ENCODE results near the gene MIXL1. TPM values are rescaled to one million over a fixed set of nuclear protein-coding genes. Genes with fewer than 3 reads are reported as not detected.

Gene MIXL1
- total RNA-seq (2014; rRNA removed; shearing (Covaris generic)): 0.97 and 2.6 TPM in 2 replicates
- polyA plus RNA-seq (2016; fragmentation: Nextera tagmentation; extraction: Ambion mirVana): 0.66 and 1.0 TPM in 2 replicates
- long read RNA-seq: 0 reads

DNA sequence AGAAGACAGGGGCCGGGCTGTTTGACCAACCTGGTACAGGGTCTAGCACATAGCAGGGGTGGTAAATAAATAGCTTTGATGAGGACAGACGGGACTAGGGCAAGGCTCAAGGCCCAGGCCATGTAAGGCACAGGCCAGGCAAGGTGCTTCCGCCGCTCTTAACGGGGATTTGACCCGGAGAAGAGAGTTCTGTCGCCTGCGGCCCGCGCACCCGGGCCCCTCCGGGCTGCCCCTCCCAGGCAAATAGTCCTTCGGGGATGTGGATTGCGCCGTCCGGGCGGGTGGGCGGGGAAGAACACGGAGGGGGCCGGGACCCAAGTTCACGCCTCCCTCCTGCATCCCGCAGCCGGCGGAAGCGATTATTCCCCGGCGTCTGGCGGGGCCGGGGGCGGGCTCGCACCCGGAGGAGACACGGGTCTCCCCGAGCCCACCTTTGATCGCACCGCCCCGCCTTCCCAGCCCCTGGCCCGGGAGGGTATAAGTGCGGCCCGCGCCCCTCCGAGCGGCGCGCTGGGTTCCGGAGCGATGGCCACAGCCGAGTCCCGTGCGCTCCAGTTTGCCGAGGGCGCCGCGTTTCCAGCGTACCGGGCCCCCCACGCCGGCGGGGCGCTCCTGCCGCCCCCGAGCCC lies at the start of gene MIXL1:
TSS of gene MIXL1 (plus strand) at position 508 of the 629 bp plus-strand sequence. CDS start at position 526, 18 bp downstream.
- Histone ChIP-seq H3K4me3 (peak within 1 kb of the TSS; percentile 82), H3K4me2 (peak within 1 kb of the TSS; percentile 92), H2AFZ (peak within 1 kb of the TSS; percentile 96), H3K4me1 (ENCODE audit: insufficient read depth) (peaks cover 14% of the 10 kb centered on the region), H4K20me1 (replicated peaks; ENCODE audit: insufficient read depth) (0 out of 2 replicates have a peak, but pooled peaks cover 6% of the 10 kb centered on the region), H3K36me3 (ENCODE audit: insufficient read depth) (no peaks in the 10 kb centered on the region), H3K9me2 (ENCODE audit: insufficient read depth) (no peaks in the 10 kb centered on the region), H3F3A (replicated peaks; ENCODE audit: low read depth) (peaks cover 12% of the 10 kb centered on the region; the same call in 1 of the 2 replicates), H3K27ac (ENCODE audit: low read depth) (no peak within 1 kb of the TSS), H3K79me2 (replicated peaks; ENCODE audit: insufficient read depth) (no peaks in the 10 kb centered on the region), H3K27me3 (ENCODE audit: insufficient read depth) (peaks cover 30% of the 10 kb centered on the region)
- peak; percentile 78 for DNase-seq (ENCODE audit: low spot score)
- peak; percentile 69 for ATAC-seq
- Mint-ChIP-seq H3K27ac (no peak within 1 kb of the TSS), H3K9me3 (no peaks in the 10 kb centered on the region; the same call in 2 of the 3 replicates), H3K4me1 (peaks cover 17% of the 10 kb centered on the region), H3K36me3 (ENCODE audit: low read depth) (no peaks in the 10 kb centered on the region), H3K27me3 (ENCODE audit: insufficient read depth, low read depth, poor library complexity) (peaks cover 32% of the 10 kb centered on the region), H3K4me3 (peak within 1 kb of the TSS; percentile 81)
- TF ChIP-seq STAT1 (IDR thresholded peaks at IDR 0.05; ENCODE audit: unreplicated experiment): no peak
- no peak for TF ChIP-seq JUNB (IDR thresholded peaks at IDR 0.05; ENCODE audit: unreplicated experiment)
- no peak for TF ChIP-seq CREB1 (CRISPR knock-in tag; IDR thresholded peaks at IDR 0.05; ENCODE audit: low read depth)
- no peak for TF ChIP-seq POLR2AphosphoS5 (IDR thresholded peaks at IDR 0.05; ENCODE audit: low read depth)
- no peak for TF ChIP-seq ZNF331 (CRISPR knock-in tag; IDR thresholded peaks at IDR 0.05; ENCODE audit: low read depth)
- TF ChIP-seq, protein P1, sequence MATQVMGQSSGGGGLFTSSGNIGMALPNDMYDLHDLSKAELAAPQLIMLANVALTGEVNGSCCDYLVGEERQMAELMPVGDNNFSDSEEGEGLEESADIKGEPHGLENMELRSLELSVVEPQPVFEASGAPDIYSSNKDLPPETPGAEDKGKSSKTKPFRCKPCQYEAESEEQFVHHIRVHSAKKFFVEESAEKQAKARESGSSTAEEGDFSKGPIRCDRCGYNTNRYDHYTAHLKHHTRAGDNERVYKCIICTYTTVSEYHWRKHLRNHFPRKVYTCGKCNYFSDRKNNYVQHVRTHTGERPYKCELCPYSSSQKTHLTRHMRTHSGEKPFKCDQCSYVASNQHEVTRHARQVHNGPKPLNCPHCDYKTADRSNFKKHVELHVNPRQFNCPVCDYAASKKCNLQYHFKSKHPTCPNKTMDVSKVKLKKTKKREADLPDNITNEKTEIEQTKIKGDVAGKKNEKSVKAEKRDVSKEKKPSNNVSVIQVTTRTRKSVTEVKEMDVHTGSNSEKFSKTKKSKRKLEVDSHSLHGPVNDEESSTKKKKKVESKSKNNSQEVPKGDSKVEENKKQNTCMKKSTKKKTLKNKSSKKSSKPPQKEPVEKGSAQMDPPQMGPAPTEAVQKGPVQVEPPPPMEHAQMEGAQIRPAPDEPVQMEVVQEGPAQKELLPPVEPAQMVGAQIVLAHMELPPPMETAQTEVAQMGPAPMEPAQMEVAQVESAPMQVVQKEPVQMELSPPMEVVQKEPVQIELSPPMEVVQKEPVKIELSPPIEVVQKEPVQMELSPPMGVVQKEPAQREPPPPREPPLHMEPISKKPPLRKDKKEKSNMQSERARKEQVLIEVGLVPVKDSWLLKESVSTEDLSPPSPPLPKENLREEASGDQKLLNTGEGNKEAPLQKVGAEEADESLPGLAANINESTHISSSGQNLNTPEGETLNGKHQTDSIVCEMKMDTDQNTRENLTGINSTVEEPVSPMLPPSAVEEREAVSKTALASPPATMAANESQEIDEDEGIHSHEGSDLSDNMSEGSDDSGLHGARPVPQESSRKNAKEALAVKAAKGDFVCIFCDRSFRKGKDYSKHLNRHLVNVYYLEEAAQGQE (IDR thresholded peaks at IDR 0.05; ENCODE audit: unreplicated experiment): no peak
- no peak for TF ChIP-seq EZH2phosphoT487 (IDR thresholded peaks at IDR 0.05; ENCODE audit: unreplicated experiment)
- no peak for TF ChIP-seq NANOG (IDR thresholded peaks at IDR 0.05; ENCODE audit: borderline replicate concordance)
- TF ChIP-seq EZH2 (IDR thresholded peaks at IDR 0.05; ENCODE audit: low read depth, unreplicated experiment): no peak
- TF ChIP-seq ZNF114 (CRISPR knock-in tag; IDR thresholded peaks at IDR 0.05): no peak
- TF ChIP-seq, protein P2, sequence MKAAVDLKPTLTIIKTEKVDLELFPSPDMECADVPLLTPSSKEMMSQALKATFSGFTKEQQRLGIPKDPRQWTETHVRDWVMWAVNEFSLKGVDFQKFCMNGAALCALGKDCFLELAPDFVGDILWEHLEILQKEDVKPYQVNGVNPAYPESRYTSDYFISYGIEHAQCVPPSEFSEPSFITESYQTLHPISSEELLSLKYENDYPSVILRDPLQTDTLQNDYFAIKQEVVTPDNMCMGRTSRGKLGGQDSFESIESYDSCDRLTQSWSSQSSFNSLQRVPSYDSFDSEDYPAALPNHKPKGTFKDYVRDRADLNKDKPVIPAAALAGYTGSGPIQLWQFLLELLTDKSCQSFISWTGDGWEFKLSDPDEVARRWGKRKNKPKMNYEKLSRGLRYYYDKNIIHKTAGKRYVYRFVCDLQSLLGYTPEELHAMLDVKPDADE (IDR thresholded peaks at IDR 0.05): no peak
- TF ChIP-seq, protein P3, sequence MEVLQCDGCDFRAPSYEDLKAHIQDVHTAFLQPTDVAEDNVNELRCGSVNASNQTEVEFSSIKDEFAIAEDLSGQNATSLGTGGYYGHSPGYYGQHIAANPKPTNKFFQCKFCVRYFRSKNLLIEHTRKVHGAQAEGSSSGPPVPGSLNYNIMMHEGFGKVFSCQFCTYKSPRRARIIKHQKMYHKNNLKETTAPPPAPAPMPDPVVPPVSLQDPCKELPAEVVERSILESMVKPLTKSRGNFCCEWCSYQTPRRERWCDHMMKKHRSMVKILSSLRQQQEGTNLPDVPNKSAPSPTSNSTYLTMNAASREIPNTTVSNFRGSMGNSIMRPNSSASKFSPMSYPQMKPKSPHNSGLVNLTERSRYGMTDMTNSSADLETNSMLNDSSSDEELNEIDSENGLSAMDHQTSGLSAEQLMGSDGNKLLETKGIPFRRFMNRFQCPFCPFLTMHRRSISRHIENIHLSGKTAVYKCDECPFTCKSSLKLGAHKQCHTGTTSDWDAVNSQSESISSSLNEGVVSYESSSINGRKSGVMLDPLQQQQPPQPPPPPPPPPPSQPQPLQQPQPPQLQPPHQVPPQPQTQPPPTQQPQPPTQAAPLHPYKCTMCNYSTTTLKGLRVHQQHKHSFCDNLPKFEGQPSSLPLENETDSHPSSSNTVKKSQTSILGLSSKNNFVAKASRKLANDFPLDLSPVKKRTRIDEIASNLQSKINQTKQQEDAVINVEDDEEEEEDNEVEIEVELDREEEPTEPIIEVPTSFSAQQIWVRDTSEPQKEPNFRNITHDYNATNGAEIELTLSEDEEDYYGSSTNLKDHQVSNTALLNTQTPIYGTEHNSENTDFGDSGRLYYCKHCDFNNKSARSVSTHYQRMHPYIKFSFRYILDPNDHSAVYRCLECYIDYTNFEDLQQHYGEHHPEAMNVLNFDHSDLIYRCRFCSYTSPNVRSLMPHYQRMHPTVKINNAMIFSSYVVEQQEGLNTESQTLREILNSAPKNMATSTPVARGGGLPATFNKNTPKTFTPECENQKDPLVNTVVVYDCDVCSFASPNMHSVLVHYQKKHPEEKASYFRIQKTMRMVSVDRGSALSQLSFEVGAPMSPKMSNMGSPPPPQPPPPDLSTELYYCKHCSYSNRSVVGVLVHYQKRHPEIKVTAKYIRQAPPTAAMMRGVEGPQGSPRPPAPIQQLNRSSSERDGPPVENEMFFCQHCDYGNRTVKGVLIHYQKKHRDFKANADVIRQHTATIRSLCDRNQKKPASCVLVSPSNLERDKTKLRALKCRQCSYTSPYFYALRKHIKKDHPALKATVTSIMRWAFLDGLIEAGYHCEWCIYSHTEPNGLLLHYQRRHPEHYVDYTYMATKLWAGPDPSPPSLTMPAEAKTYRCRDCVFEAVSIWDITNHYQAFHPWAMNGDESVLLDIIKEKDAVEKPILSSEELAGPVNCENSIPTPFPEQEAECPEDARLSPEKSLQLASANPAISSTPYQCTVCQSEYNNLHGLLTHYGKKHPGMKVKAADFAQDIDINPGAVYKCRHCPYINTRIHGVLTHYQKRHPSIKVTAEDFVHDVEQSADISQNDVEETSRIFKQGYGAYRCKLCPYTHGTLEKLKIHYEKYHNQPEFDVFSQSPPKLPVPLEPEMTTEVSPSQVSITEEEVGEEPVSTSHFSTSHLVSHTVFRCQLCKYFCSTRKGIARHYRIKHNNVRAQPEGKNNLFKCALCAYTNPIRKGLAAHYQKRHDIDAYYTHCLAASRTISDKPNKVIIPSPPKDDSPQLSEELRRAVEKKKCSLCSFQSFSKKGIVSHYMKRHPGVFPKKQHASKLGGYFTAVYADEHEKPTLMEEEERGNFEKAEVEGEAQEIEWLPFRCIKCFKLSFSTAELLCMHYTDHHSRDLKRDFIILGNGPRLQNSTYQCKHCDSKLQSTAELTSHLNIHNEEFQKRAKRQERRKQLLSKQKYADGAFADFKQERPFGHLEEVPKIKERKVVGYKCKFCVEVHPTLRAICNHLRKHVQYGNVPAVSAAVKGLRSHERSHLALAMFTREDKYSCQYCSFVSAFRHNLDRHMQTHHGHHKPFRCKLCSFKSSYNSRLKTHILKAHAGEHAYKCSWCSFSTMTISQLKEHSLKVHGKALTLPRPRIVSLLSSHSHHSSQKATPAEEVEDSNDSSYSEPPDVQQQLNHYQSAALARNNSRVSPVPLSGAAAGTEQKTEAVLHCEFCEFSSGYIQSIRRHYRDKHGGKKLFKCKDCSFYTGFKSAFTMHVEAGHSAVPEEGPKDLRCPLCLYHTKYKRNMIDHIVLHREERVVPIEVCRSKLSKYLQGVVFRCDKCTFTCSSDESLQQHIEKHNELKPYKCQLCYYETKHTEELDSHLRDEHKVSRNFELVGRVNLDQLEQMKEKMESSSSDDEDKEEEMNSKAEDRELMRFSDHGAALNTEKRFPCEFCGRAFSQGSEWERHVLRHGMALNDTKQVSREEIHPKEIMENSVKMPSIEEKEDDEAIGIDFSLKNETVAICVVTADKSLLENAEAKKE (CRISPR knock-in tag; IDR thresholded peaks at IDR 0.05): no peak
- TF ChIP-seq, protein P4, sequence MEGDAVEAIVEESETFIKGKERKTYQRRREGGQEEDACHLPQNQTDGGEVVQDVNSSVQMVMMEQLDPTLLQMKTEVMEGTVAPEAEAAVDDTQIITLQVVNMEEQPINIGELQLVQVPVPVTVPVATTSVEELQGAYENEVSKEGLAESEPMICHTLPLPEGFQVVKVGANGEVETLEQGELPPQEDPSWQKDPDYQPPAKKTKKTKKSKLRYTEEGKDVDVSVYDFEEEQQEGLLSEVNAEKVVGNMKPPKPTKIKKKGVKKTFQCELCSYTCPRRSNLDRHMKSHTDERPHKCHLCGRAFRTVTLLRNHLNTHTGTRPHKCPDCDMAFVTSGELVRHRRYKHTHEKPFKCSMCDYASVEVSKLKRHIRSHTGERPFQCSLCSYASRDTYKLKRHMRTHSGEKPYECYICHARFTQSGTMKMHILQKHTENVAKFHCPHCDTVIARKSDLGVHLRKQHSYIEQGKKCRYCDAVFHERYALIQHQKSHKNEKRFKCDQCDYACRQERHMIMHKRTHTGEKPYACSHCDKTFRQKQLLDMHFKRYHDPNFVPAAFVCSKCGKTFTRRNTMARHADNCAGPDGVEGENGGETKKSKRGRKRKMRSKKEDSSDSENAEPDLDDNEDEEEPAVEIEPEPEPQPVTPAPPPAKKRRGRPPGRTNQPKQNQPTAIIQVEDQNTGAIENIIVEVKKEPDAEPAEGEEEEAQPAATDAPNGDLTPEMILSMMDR (conservative IDR thresholded peaks at IDR 0.05; ENCODE audit: low read depth in 2 of 2): no peak

All from GM23338 (cell line).